IPS-20b (cell line): Measurements from ENCODE around the gene TLK2.

Experiments used
- H3K27ac ChIP-seq: one replicate; pipeline ENCODE4 v1.5.1; 2013; ENCODE audit warnings: low read length
- H3K27me3 ChIP-seq: 2 replicates; pipeline ENCODE4 v1.6.1; 2013; ENCODE audit warnings: mild to moderate bottlenecking, low read length, inconsistent platforms; ENCODE audit not compliant: insufficient read depth
- H3K36me3 ChIP-seq: 2 replicates; pipeline ENCODE4 v1.6.1; 2013; ENCODE audit warnings: low read depth, mild to moderate bottlenecking, inconsistent platforms, low read length, moderate library complexity; ENCODE audit not compliant: insufficient read depth
- H3K4me1 ChIP-seq: 2 replicates; pipeline ENCODE4 v1.6.1; 2013; ENCODE audit warnings: mild to moderate bottlenecking, control low read depth, inconsistent platforms, low read length, moderate library complexity; ENCODE audit not compliant: insufficient read depth
- H3K4me3 ChIP-seq: 2 replicates; pipeline ENCODE4 v1.5.1; 2013; ENCODE audit warnings: mild to moderate bottlenecking, low read length, inconsistent platforms
- H3K9ac ChIP-seq: 2 replicates; pipeline ENCODE4 v1.6.1; 2013; ENCODE audit warnings: low read depth, mild to moderate bottlenecking, inconsistent platforms, low read length, moderate library complexity
- H3K9me3 ChIP-seq: 2 replicates; pipeline ENCODE4 v1.6.1; 2013; ENCODE audit warnings: mild to moderate bottlenecking, low read depth, low read length, inconsistent platforms; ENCODE audit not compliant: insufficient read depth

Gene TLK2

DNA sequence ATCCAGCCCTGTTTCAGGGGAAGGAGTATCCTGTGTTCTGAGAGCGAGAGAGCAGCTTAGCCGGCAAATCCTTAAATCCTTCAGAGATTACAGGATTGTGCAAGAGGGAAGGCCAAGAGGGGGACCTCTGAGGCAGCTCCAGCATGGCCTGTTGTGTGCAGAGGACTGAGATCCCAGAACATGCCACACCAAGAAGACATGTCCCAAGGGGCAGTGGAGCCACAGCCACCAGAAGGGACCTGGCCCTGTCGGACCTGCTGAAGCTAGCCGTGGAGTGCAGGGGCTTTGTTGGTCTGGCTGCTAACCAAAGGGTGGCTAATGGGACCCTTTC is 147.2 kb downstream of the TLK2 start:
- Histone ChIP-seq H3K4me3 (no peak overlapping the region), H3K36me3 (no peaks in the 10 kb centered on the region), H3K27me3 (peaks cover 12% of the 10 kb centered on the region), H3K9me3 (no peaks in the 10 kb centered on the region), H3K4me1 (peaks cover 9% of the 10 kb centered on the region; the same call in 1 of the 2 replicates), H3K27ac (no peak overlapping the region), H3K9ac (no peak overlapping the region)

DNA sequence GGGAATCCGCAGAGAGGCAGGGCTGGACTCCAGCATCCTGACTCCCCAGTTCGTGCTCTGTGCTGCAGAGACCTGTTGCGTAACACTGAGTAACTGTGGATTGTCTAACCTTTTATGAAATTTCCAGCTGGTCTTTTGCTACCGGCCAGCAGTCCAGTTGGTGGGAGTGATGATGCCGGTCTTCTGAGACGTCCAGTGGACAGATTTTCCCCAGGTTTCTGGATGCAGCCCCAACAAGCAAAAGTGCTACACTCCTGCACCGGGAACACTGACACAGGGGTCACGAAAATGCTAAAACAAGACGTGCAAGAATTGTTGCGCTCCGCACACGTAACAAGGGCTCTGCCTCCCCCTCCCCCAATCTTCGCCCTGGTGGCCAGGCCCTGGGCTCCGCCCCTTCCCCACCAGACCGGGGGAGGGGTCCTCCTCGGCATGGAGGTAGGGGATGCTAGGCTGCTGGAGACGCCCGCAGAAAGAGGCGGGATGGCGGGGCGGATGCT is 148.1 kb downstream of the TLK2 start:
- H3K36me3 ChIP-seq = no peaks in the 10 kb centered on the region
- H3K4me1 ChIP-seq = peaks cover 9% of the 10 kb centered on the region; the same call in 1 of the 2 replicates
- H3K27ac ChIP-seq = no peak overlapping the region
- H3K4me3 ChIP-seq = peak overlapping the region; percentile 76
- peaks cover 12% of the 10 kb centered on the region for H3K27me3 ChIP-seq
- no peaks in the 10 kb centered on the region for H3K9me3 ChIP-seq
- peak overlapping the region; percentile 72; the same call in 1 of the 2 replicates for H3K9ac ChIP-seq

DNA sequence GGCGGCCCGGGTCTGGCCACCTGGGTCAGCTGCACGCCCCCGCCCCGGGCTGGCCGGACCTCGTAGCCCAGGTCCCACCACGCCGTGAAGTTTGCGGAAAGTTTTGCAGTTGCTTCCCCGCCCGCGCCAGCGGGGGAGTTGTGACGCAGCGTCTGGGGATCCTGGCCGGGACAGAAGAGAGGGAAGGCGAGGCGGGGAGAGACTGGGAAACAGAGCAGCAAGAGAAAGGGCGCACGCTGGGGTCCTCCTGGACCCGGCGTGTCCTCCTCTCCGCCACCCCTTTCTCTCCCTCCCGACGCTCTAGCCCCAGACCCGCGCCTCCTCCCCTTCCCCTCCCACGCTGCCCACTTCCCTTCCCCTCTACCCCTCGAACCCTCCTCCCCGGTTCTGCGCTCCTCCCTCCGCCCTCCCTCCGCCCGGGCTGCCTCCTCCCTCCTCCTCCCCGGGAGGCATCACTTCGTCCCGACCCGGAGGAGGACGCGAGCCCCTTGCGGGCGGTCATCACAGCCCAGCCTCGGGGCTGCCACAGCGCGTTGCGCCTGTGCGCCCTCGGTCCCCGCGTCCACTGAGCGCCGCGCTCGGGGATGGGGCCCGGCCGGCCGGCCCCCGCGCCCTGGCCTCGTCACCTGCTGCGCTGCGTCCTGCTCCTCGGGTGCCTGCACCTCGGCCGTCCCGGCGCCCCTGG is 148.7 kb downstream of the TLK2 start, which contains the start of gene MRC2:
Gene MRC2, plus strand, starts transcription at position 452 of the 685 bp plus-strand sequence. Its CDS starts 133 bp downstream, at position 585.
- Histone ChIP-seq H3K9me3 (no peaks in the 10 kb centered on the region), H3K9ac (peak within 1 kb of the TSS; percentile 72; the same call in 1 of the 2 replicates), H3K27ac (no peak within 1 kb of the TSS), H3K4me1 (peaks cover 9% of the 10 kb centered on the region; the same call in 1 of the 2 replicates), H3K36me3 (no peaks in the 10 kb centered on the region), H3K4me3 (peak within 1 kb of the TSS; percentile 76), H3K27me3 (peaks cover 12% of the 10 kb centered on the region)

DNA sequence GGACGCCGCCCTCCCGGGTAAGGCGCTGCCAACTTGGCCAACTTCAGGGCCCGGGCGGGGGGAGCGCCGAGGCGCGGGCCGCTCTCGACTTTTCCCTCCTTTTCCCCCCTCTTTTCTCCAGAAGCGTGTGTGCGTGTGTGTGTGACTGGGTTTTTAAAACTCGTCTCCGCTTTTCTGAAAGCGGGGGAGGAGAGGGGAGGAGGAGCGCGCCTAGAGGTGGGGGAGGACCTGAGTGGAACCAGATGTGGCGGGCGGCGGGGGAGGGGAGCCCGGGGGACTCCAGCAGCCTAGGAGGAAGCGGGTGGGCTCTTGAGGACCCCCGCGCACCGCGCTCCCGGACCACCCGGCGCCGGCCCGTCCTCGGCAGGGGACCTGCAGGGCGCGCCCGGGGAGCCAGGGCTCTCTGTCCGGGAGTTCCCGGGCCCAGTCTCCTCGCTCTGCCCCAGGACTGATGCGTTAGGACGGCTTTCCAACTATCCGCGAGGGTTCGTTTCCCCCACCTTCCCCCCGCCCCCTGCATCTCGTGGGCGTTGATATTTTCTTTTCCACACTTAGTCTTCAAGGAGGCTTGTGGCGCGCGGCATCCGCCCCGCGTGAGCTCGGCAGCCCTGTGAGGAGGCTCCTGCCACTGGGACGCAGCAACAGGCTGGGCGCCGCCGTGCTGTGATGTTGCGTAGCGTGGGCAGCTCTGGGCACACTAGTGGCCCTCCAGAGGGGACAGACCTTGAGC is 149.4 kb downstream of the TLK2 start:
- H3K27ac ChIP-seq = no peak overlapping the region
- H3K9ac ChIP-seq = peak overlapping the region; percentile 72; the same call in 1 of the 2 replicates
- H3K27me3 ChIP-seq = peaks cover 12% of the 10 kb centered on the region
- H3K36me3 ChIP-seq = no peaks in the 10 kb centered on the region
- peaks cover 9% of the 10 kb centered on the region; the same call in 1 of the 2 replicates for H3K4me1 ChIP-seq
- no peaks in the 10 kb centered on the region for H3K9me3 ChIP-seq
- H3K4me3 ChIP-seq = peak overlapping the region; percentile 76

DNA sequence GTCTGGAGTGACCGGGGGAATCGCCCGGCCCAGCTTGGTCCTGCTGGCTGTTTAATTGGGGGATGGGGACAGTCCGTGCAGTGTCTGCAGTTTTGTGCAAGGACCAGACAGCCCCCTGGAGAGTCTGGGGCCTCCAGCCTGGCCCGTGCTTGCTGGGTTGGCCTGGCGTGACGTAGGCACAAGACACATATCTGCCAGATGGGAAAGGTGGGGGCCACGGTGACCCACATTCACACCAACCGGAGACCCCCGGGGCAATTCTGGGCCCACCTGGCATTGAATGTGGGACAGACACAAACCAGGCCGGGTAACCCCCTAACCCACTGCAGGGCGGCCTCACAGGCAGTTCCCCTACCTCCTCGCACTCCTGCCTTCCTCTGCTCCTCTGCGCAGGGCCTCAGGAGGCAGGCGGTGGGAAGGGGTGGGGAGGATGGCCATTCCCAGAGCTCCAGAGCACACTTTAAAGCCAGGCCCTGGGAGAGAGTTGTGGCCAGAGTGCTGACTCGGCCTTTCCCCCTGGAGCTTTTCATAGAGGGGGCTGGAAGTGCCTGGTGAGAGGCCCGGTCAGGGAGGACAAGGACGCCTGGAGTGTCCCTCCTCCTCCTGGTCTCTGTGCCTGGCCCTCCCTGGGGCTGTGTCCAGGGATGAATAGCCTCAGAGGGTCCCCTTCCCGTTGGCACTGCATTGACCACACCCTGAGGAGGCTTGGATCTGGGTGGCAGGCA is 150.4 kb downstream of the TLK2 start:
- peaks cover 9% of the 10 kb centered on the region; the same call in 1 of the 2 replicates for H3K4me1 ChIP-seq
- peaks cover 12% of the 10 kb centered on the region for H3K27me3 ChIP-seq
- H3K36me3 ChIP-seq = no peaks in the 10 kb centered on the region
- H3K9me3 ChIP-seq = no peaks in the 10 kb centered on the region
- no peak overlapping the region for H3K27ac ChIP-seq
- H3K4me3 ChIP-seq = peak overlapping the region; percentile 76
- peak overlapping the region; percentile 72; the same call in 1 of the 2 replicates for H3K9ac ChIP-seq

DNA sequence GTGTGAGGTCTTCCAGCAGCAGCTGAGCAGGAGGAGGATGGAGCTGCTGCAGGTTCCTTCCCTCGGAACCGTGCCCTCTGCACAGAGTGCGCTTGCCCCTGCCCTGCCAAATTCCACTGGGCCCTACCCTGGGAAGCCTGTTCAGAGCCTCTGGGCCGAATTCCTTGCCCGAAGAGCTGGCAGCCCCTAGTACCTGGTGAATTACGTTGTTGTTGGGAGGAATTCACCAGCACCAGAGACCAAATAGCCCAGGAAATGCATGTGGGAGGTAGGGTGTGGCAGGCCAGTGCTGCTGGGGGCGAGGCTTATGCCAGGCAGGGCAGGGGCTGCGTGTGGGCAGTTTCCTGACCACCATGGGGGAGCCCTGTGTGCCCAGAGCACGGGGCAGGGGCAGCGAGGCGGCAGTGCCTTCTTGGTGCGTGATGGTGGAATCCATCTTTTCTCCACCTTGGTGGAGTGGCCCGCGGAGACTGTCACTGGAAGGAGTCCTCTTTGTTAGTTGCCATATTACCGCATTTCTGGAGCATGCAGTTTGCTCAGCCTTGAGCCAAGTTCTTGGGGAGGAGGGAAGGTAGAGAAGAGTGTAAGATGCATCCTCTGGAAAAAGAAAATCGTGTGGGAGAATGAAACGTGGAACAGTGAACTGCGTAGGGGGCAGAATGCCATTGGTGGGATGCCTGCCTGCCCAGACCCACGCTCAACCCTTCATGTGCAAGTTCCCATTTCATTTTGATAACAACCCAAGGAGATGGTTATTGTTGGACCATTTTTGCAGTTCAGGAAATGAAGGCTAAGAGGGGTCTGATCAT is 151.1 kb downstream of the TLK2 start:
- Histone ChIP-seq H3K27ac (no peak overlapping the region), H3K36me3 (no peaks in the 10 kb centered on the region), H3K9me3 (no peaks in the 10 kb centered on the region), H3K9ac (no peak overlapping the region), H3K27me3 (peaks cover 12% of the 10 kb centered on the region), H3K4me1 (peaks cover 9% of the 10 kb centered on the region; the same call in 1 of the 2 replicates), H3K4me3 (peak overlapping the region; percentile 76)

DNA sequence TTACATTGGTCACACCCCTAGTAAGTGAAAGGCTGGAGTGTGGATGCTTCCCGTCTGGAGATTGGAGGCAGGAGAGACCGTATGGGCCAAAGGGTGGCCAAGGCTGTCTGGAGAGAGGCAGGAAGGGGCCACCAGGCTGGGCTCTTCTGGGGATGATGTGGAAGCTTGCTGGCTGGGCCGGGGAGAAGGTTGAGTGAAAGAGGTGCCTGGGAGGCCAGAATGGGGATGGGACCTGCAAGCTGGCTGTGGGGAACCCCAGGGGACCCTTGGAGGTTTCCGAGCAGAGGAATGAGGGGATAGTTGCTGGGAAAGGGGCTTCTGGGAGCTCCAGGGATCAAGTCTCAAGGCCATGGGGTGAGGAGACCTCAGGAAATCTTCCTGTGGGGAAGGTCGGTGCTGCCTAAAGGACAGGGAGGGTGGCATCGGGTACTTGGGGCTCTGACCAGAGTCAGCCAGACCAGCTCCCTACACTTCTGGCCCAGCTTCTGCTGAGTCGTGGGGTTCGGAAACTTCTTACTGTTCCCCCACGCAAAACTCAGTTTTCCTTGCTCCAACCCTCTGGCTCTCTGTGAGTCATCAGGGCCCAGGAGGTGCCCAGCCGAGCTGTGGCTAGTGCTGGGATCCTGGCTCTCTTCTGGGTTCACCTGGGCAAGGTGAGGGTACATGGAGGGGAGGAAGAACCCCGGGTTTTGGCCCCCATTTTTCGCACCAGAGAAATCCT is 151.9 kb downstream of the TLK2 start:
- no peak overlapping the region for H3K4me3 ChIP-seq

DNA sequence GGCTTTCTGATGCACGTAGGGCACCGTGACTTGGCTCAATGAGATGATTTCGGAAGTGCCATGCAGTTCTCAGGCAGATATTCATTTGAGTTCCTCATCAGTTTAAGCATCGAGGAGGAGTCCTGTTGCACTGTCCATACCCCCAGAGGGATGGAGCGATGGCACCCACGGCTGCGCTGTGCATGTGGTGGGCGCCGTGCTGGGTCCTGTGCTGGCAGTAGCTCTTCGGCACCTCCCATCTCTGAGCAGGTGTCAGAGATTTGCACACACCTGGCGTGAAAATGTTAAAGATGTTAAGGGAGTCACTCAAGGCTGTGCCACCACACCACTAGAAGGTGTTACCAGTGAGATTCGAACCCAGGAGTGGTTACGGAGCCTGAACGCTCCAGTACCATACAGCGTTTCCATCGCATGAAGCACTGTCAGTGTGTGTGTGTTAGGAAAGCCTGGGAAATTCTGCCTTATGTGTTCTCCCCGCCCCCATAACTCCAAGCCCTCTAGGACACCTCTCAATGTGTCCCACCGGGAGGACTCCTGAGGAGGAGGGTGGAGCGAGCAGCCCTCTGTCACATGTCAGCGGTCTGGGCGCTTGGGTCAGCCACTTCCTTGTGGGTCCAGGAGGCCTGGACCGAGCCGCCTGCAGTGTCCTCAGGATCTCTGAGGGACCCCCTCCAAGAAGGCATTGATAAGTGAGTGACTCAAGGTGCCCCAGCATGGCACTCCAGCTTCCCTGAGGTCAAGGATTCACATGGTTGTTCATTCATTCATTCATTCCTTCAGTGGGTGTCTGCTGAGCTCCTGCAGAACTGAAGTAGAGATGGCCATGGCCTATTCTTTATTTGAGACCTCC is 152.7 kb downstream of the TLK2 start:
- H3K27ac ChIP-seq = no peak overlapping the region
- no peak overlapping the region for H3K9ac ChIP-seq
- H3K4me3 ChIP-seq = no peak overlapping the region
- no peaks in the 10 kb centered on the region for H3K9me3 ChIP-seq
- peaks cover 9% of the 10 kb centered on the region; the same call in 1 of the 2 replicates for H3K4me1 ChIP-seq
- peaks cover 8% of the 10 kb centered on the region for H3K27me3 ChIP-seq
- no peaks in the 10 kb centered on the region for H3K36me3 ChIP-seq

More for the DNA sequence above, 151.9 kb downstream of the TLK2 start:
- Histone ChIP-seq H3K27me3 (peaks cover 12% of the 10 kb centered on the region), H3K4me1 (peaks cover 9% of the 10 kb centered on the region; the same call in 1 of the 2 replicates), H3K9ac (no peak overlapping the region), H3K9me3 (no peaks in the 10 kb centered on the region), H3K27ac (no peak overlapping the region), H3K36me3 (no peaks in the 10 kb centered on the region)

DNA sequence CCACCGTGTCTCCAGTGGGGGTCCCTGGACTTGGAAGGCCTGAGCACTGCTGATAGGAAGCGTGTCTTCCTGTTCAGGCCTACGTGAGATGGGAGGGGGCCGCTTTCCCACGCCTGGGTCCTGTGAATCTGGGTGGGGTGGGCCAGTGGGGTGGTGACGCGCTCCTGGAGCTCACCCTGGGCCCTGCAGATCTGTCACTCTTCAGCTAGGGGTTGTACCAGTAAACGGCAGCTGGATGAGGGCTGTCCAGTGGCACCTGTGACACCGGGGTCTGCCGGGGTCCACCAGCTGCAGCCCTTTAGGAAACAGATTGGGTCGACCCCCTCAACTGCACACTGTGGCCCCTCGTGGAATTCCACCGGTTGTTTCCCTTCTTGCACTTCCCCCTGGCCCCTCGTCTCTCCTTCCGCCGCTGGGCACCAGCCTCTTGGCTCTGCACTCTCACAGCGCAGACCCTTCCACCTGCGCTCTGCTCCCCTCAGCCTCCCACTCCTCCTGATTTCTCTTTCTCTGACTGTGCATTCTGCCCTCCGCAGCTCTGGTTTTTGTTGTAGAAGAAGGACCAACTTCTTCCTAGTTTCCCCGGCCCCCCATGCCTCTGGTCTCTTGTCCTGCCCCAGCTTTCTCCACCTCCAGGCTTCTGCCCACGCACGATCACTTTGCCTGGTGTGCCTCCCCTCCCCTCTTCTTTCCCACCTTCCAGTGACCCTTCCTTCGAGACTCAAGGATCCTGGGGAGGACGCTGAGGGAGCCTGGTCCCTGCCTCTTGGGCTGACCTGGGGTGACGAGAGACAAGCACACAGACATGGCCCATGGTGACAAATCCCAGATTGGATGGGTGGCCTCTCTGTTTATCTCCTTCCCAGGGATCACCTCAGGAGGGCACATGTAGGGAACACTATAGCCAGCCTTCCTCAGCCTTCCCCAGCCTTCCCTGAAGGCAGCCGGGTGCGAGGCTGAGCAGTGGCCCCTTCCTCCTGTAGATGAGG is 153.6 kb downstream of the TLK2 start:
- Histone ChIP-seq H3K9ac (no peak overlapping the region), H3K4me1 (peaks cover 9% of the 10 kb centered on the region; the same call in 1 of the 2 replicates), H3K9me3 (no peaks in the 10 kb centered on the region), H3K27ac (no peak overlapping the region), H3K27me3 (peaks cover 8% of the 10 kb centered on the region), H3K4me3 (no peak overlapping the region), H3K36me3 (no peaks in the 10 kb centered on the region)
